Lung (tissue), 12 donors: ENCODE data around the gene FIGLA. TPM values are rescaled to one million over a fixed set of nuclear protein-coding genes. Genes with fewer than 3 reads are reported as not detected.

Experiments
- ATAC-seq: fragments of 200-7000 bp; cut with Tn5 transposase; one replicate; pipeline ENCODE4 v1.9.1; 2020; ENCODE audit warnings: moderate number of reproducible peaks; ENCODE audit not compliant: insufficient read depth, low FRiP score
- DNase-seq, 3 donors: peaks; one replicate each; pipeline ENCODE4 v3.0.0-alpha.2; 2013 to 2017
- H3K27ac ChIP-seq, 2 donors: one replicate each; pipeline ENCODE4 v1.5.1; 2013; ENCODE audit warnings: mild to moderate bottlenecking in 2 of 2, moderate library complexity in 2 of 2, control low read depth in 1 of 2, inconsistent platforms in 1 of 2, low read depth in 1 of 2, low read length in 1 of 2
- H3K27me3 ChIP-seq, 3 donors: one replicate each; pipeline ENCODE4 v1.5.1; 2013; ENCODE audit warnings: low read length in 2 of 3; ENCODE audit not compliant: control insufficient read depth in 3 of 3, insufficient read depth in 3 of 3
- H3K36me3 ChIP-seq, 4 donors: one replicate each; pipeline ENCODE4 v1.5.1; 2013; ENCODE audit warnings: low read length in 4 of 4, mild to moderate bottlenecking in 1 of 4, moderate library complexity in 1 of 4; ENCODE audit not compliant: control insufficient read depth in 4 of 4, insufficient read depth in 4 of 4
- H3K4me1 ChIP-seq, 5 donors: one replicate each; pipeline ENCODE4 v1.5.1; 2013; ENCODE audit warnings: low read length in 5 of 5, mild to moderate bottlenecking in 2 of 5, moderate library complexity in 1 of 5; ENCODE audit not compliant: control insufficient read depth in 5 of 5, insufficient read depth in 5 of 5
- H3K4me3 ChIP-seq: one replicate; pipeline ENCODE4 v1.5.1; 2013; ENCODE audit warnings: mild to moderate bottlenecking, control low read depth, moderate library complexity
- H3K9ac ChIP-seq, 2 donors: one replicate each; pipeline ENCODE4 v1.5.1; 2013; ENCODE audit warnings: low read length in 2 of 2, control low read depth in 1 of 2; ENCODE audit not compliant: insufficient read depth in 1 of 2
- H3K9me3 ChIP-seq, 4 donors: one replicate each; pipeline ENCODE4 v1.5.1; 2013; ENCODE audit warnings: low read length in 3 of 4, mild to moderate bottlenecking in 1 of 4, moderate library complexity in 1 of 4; ENCODE audit not compliant: control insufficient read depth in 4 of 4, insufficient read depth in 3 of 4
- CTCF ChIP-seq: IDR thresholded peaks from 2 replicates; pipeline ENCODE4 v1.5.1; 2012; ENCODE audit warnings: mild to moderate bottlenecking; ENCODE audit errors: control extremely low read depth, extremely low read depth
- WGBS, 2 donors: extraction: QIAGEN DNeasy Blood & Tissue Kit; methylation state at CpG; one replicate each; pipeline ENCODE4 v1.1.7; 2013; 5-methylcytosine and 5-hydroxymethylcytosine counted together
- polyA plus RNA-seq, 2 donors: library from polyadenylated mRNA; stranded (reverse); fragments of 200-250 nt; gene quantifications; one replicate each; pipeline ENCODE4 v1.2.1, GENCODE V29; 2013
- total RNA-seq, 2 donors: library from RNA; depleted of rRNA in 1 of 2; stranded (reverse); fragments of >200 nt in 1 of 2; gene quantifications; one replicate each; pipeline ENCODE4 v1.2.1, GENCODE V29; 2014 to 2021
- donor health status: control.
- donor health status: control.
- donor health status: Bipolar disorder and iron deficiency.
- donor health status: healthy.
- donor health status: DM: yes; HTN: yes; CAD: no.

Gene FIGLA
- total and polyA plus RNA-seq, 4 donors: 0.31 to 0.53 TPM; not detected in 2

DNA sequence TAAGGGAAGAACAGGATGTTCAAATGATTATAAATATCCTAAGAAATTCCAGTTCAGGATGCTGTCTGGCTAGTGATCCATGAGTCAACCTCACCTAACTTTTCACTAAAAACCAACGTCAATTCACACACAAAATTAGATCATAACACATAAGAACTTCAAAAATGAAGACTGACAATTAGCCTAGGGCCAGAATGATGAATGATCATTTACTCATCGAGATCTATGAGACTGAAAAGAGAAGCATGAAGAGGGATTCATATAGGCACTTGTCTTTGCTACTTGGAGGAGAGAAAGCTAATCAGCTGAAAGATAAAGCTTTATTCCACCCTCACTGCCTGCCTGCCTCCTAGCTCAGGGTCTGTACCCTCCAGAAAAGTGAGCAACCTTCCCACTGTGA lies 52.3 kb downstream of the FIGLA start:
- DNase-seq (no peak), ATAC-seq (no peak)
- 60 to 72% methylated on average over 2 of the region's 2 CpGs for WGBS, 2 donors
- Histone ChIP-seq H3K9me3 (peaks cover 0 to 3% (median under 1%) of the 10 kb centered on the region in 4 donors), H3K27ac (no peak overlapping the region), H3K4me3 (no peak overlapping the region), H3K9ac (no peak overlapping the region), H3K27me3 (no peaks in the 10 kb centered on the region), H3K4me1 (peaks cover 0 to 6% (median 0%) of the 10 kb centered on the region in 5 donors), H3K36me3 (no peaks in the 10 kb centered on the region)
- TF ChIP-seq CTCF: no peak

DNA sequence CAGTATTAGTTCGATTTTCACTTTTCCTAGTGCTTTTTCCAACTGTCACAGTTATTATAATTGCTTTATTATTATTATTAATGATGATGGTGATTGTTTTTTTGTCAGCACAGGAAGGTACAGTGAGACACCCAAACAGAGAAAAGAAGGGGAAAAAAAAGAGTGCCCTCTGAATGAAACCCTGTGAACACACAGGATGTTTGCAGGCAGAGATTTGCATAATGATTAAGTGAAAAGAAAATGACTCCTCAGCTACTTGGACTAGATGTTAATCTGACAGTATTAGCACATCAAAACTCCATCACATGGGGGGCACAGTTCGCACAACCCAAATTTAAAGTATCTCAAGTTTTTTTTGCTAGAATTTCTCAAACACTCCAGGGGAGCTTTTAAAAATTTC lies 55.4 kb downstream of the FIGLA start:
- TF ChIP-seq CTCF: no peak
- H3K36me3 ChIP-seq: no peaks in the 10 kb centered on the region

DNA sequence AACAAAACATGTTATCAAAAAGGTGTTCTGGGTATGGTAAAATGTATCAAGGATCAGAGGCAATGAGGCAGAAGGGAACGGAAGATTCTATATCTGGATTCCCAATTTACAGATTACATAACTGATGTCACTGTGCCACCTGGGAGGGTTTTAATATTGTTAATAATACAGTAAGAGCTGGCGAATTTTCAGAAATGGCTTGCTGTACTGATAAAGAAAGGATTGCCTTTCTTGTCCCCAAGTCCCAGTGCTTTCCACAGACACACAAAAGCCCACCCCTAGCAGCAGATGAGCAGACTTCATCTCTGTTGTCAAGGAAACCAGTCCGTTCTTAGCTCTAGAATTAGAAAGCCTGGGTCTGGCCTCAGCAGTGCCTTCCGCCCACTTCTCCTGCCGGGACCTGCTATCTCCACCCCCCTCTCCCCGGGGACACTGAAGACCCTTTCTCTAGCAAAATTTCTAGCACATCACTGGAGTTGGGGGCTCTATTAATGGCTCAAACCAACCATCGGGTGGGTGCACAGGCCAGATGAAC lies 56.7 kb downstream of the FIGLA start:
- WGBS, 2 donors: 60 to 66% methylated on average over 7 of the region's 7 CpGs

More for the DNA sequence above, 55.4 kb downstream of the FIGLA start:
- H3K27me3 ChIP-seq: no peaks in the 10 kb centered on the region
- H3K4me3 ChIP-seq: no peak overlapping the region
- H3K9ac ChIP-seq: no peak overlapping the region
- DNase-seq: no peak
- no peak overlapping the region for H3K27ac ChIP-seq
- ATAC-seq: no peak
- peaks cover 0 to 5% (median 2%) of the 10 kb centered on the region in 4 donors for H3K9me3 ChIP-seq
- H3K4me1 ChIP-seq: peaks cover 0 to 6% (median 0%) of the 10 kb centered on the region in 5 donors
- WGBS, 2 donors: 70% methylated on average over 2 of the region's 2 CpGs

More for the DNA sequence above, 56.7 kb downstream of the FIGLA start:
- H3K27ac ChIP-seq: no peak overlapping the region
- ATAC-seq (no peak), DNase-seq (no peak)
- H3K36me3 ChIP-seq: no peaks in the 10 kb centered on the region
- H3K9me3 ChIP-seq: peaks cover 0 to 5% (median 0%) of the 10 kb centered on the region in 4 donors
- no peak overlapping the region for H3K9ac ChIP-seq
- no peak for TF ChIP-seq CTCF
- no peak overlapping the region for H3K4me3 ChIP-seq
- H3K27me3 ChIP-seq: no peaks in the 10 kb centered on the region
- H3K4me1 ChIP-seq: peaks cover 0 to 6% (median 0%) of the 10 kb centered on the region in 5 donors
